HCT116 (cell line): ENCODE data around the gene KLHL33. TPM values are rescaled to one million over a fixed set of nuclear protein-coding genes. Genes with fewer than 3 reads are reported as not detected.

Experiments
- ATAC-seq: fragments of 200-7000 bp; cut with Tn5 transposase; 2 replicates; pipeline ENCODE4 v1.9.1; 2020; ENCODE audit warnings: mild to moderate bottlenecking, moderate library complexity
- BruUV-seq: library from RNA; stranded (reverse); fragments of 400-500 nt; replicated peaks from 2 replicates; lab custom pipeline; 2021; lab: Mats Ljungman, UMichigan
- CTCF ChIA-PET: fragments of 300-600 bp; sonication (Branson Sonifier 250); formaldehyde crosslinking; loops from one replicate; lab custom pipeline; 2021; ENCODE audit warnings: antibody characterized with exemption; lab: Charles Lee
- POLR2A ChIA-PET: fragments of 300-600, 350-600 bp; sonication (Branson Sonifier 250); formaldehyde crosslinking; loops from one replicate; lab custom pipeline; 2021; ENCODE audit warnings: antibody characterized with exemption; lab: Charles Lee
- RAD21 ChIA-PET, 2 experiments: fragments of 300-600 bp; sonication (Branson Sonifier 250); formaldehyde crosslinking; loops; one replicate each; lab custom pipeline; 2023; ENCODE audit warnings: low total read pairs in 2 of 2; ENCODE audit not compliant: uncharacterized antibody in 2 of 2, unreplicated experiment in 2 of 2, low non-redundant PET in 1 of 2; lab: Charles Lee
- DNase-seq: peaks from one replicate; pipeline ENCODE4 v3.0.0-alpha.2; 2010; ENCODE audit warnings: low read depth, low spot score
- H2AFZ ChIP-seq: fragments of 200-600 bp; shearing (Covaris generic), sonication (generic); 2 replicates; pipeline ENCODE4 v1.6.1; 2017; ENCODE audit warnings: low read depth, mixed run types, mixed read lengths, antibody characterized with exemption, low read length; ENCODE audit not compliant: poor library complexity, severe bottlenecking
- H3K27ac ChIP-seq: 2 replicates; pipeline ENCODE4 v1.5.1; 2012; ENCODE audit warnings: low read depth, low read length
- H3K27me3 ChIP-seq: fragments of 200-600 bp; sonication (generic); 2 replicates; pipeline ENCODE4 v1.6.1; 2016; ENCODE audit warnings: mixed run types, low read length, mixed read lengths; ENCODE audit not compliant: insufficient read depth
- H3K36me3 ChIP-seq, 2 experiments: fragments of 200-500 bp in 1 of 2; fragments of 200-600 bp in 1 of 2; sonication (Bioruptor generic) in 1 of 2; sonication (generic) in 1 of 2; 2 replicates each; pipeline versions ENCODE4 v1.5.1 to v1.6.1; 2014 to 2016; ENCODE audit warnings: low read length in 2 of 2, inconsistent platforms in 1 of 2, mixed read lengths in 1 of 2, mixed run types in 1 of 2; ENCODE audit not compliant: insufficient read depth in 2 of 2, control insufficient read depth in 1 of 2
- H3K4me1 ChIP-seq, 2 experiments: fragments of 200-600 bp in 1 of 2; sonication (generic) in 1 of 2; 2 replicates each; pipeline versions ENCODE4 v1.5.1 to v1.6.1; 2012 to 2017; ENCODE audit warnings: low read length in 2 of 2, inconsistent platforms in 1 of 2, mild to moderate bottlenecking in 1 of 2, mixed read lengths in 1 of 2, mixed run types in 1 of 2, moderate library complexity in 1 of 2; ENCODE audit not compliant: insufficient read depth in 2 of 2, control insufficient read depth in 1 of 2
- H3K4me2 ChIP-seq: fragments of 200-600 bp; sonication (generic); 2 replicates; pipeline ENCODE4 v1.6.1; 2017; ENCODE audit warnings: mixed run types, low read length, mixed read lengths
- H3K4me3 ChIP-seq, 2 experiments: fragments of 200-600 bp in 1 of 2; sonication (generic) in 1 of 2; replicated peaks in 1 of 2; 2 replicates each; pipeline ENCODE4 v1.5.1; 2011 to 2016; ENCODE audit warnings: low read length in 2 of 2, control low read depth in 1 of 2, low read depth in 1 of 2, mild to moderate bottlenecking in 1 of 2, mixed read lengths in 1 of 2, mixed run types in 1 of 2
- H3K79me2 ChIP-seq: fragments of 200-600 bp; sonication (generic); 2 replicates; pipeline ENCODE4 v1.6.1; 2017; ENCODE audit warnings: mild to moderate bottlenecking, mixed run types, low read length, moderate library complexity, mixed read lengths; ENCODE audit not compliant: insufficient read depth
- H3K9ac ChIP-seq: fragments of 200-600 bp; sonication (generic); 2 replicates; pipeline ENCODE4 v1.6.1; 2016; ENCODE audit warnings: low read length, mixed read lengths
- H3K9me2 ChIP-seq: fragments of 200-600 bp; sonication (generic), shearing (Covaris generic); 2 replicates; pipeline ENCODE4 v1.6.1; 2017; ENCODE audit warnings: mixed run types, mild to moderate bottlenecking, moderate library complexity; ENCODE audit not compliant: insufficient read depth
- H3K9me3 ChIP-seq, 2 experiments: fragments of 200-500 bp in 1 of 2; fragments of 200-600 bp in 1 of 2; sonication (Bioruptor generic) in 1 of 2; sonication (generic) in 1 of 2; 2 replicates each; pipeline ENCODE4 v1.6.1; 2014 to 2017; ENCODE audit warnings: low read length in 2 of 2, mixed read lengths in 2 of 2, inconsistent platforms in 1 of 2, low read depth in 1 of 2, mild to moderate bottlenecking in 1 of 2, mixed run types in 1 of 2, moderate library complexity in 1 of 2; ENCODE audit not compliant: control insufficient read depth in 1 of 2, insufficient read depth in 1 of 2
- H4K20me1 ChIP-seq: fragments of 200-600 bp; sonication (generic), shearing (Covaris generic); 2 replicates; pipeline ENCODE4 v1.6.1; 2017; ENCODE audit warnings: mixed run types, mild to moderate bottlenecking, moderate library complexity; ENCODE audit not compliant: insufficient read depth
- ELF1 ChIP-seq: IDR thresholded peaks from 2 replicates; pipeline ENCODE4 v1.6.1; 2012; ENCODE audit warnings: low read depth, borderline replicate concordance
- EZH2 ChIP-seq: fragments of 200-600 bp; sonication (generic); IDR thresholded peaks from 2 replicates; pipeline ENCODE4 v1.6.1; 2017; ENCODE audit warnings: antibody characterized with exemption, mixed run types
- FOSL1 ChIP-seq: IDR thresholded peaks from 2 replicates; pipeline ENCODE4 v1.6.1; 2012; ENCODE audit warnings: low read depth
- JUND ChIP-seq: IDR thresholded peaks from 2 replicates; pipeline ENCODE4 v1.6.1; 2012
- POLR2A ChIP-seq: IDR thresholded peaks from 2 replicates; pipeline ENCODE4 v1.7.0; 2011; ENCODE audit warnings: borderline replicate concordance; ENCODE audit not compliant: insufficient read depth, insufficient read length; ENCODE audit errors: extremely low read depth
- RAD21 ChIP-seq: IDR thresholded peaks from 2 replicates; pipeline ENCODE4 v1.6.1; 2012; ENCODE audit warnings: low read depth, mild to moderate bottlenecking
- SIN3A ChIP-seq: IDR thresholded peaks from 2 replicates; pipeline ENCODE4 v1.6.1; 2012; ENCODE audit warnings: low read depth
- SP1 ChIP-seq: IDR thresholded peaks from 2 replicates; pipeline ENCODE4 v1.6.1; 2012; ENCODE audit warnings: low read depth
- SRF ChIP-seq: IDR thresholded peaks from 2 replicates; pipeline ENCODE4 v1.6.1; 2012; ENCODE audit warnings: low read depth
- TCF7L2 ChIP-seq: IDR thresholded peaks from 2 replicates; pipeline ENCODE4 v1.7.0; 2011; ENCODE audit warnings: borderline replicate concordance, inconsistent platforms; ENCODE audit not compliant: insufficient read depth, insufficient read length; ENCODE audit errors: extremely low read depth
- YY1 ChIP-seq: IDR thresholded peaks from 2 replicates; pipeline ENCODE4 v1.6.1; 2011; ENCODE audit warnings: low read length, low read depth, moderate library complexity, mild to moderate bottlenecking; ENCODE audit not compliant: insufficient replicate concordance; ENCODE audit errors: extremely low read depth
- ZFX ChIP-seq: fragments of 450-650 bp; IDR thresholded peaks from 2 replicates; pipeline ENCODE4 v1.6.1; 2017
- ZNF274 ChIP-seq: fragments of 200-500 bp; sonication (Bioruptor generic); IDR thresholded peaks from 2 replicates; pipeline ENCODE4 v1.6.1; 2014; ENCODE audit warnings: mild to moderate bottlenecking, low read depth, low read length, inconsistent platforms
- intact Hi-C: fragments of 100-400 bp; cut with micrococcal nuclease; formaldehyde crosslinking; loops from 2 replicates; pipeline ENCODE4 v1.10.0; 2022
- total RNA-seq: library from RNA; stranded (reverse); gene quantifications from one replicate; pipeline ENCODE4 v1.2.1, GENCODE V29; 2021; ENCODE audit not compliant: unreplicated experiment
- TF ChIP-seq, protein P1 (sequence below), 3 experiments: fragments of 200-600 bp in 1 of 3; sonication (generic) in 1 of 3; IDR thresholded peaks in 2 of 3; conservative IDR thresholded peaks in 1 of 3; 2 replicates each; pipeline ENCODE4 v1.5.1; 2012 to 2017; ENCODE audit warnings: low read depth in 2 of 3, low read length in 2 of 3, antibody characterized with exemption in 1 of 3, borderline replicate concordance in 1 of 3, control low read depth in 1 of 3, mild to moderate bottlenecking in 1 of 3, mixed read lengths in 1 of 3, mixed run types in 1 of 3, moderate library complexity in 1 of 3; ENCODE audit not compliant: insufficient read depth in 1 of 3
- TF ChIP-seq, protein P2 (sequence below): IDR thresholded peaks from 2 replicates; pipeline ENCODE4 v1.6.1; 2012
- TF ChIP-seq, protein P3 (sequence below): IDR thresholded peaks from 2 replicates; pipeline ENCODE4 v1.6.1; 2012

KLHL33 gene
- total RNA-seq, 1 experiment from 2014 or later, result 0.05 TPM

DNA sequence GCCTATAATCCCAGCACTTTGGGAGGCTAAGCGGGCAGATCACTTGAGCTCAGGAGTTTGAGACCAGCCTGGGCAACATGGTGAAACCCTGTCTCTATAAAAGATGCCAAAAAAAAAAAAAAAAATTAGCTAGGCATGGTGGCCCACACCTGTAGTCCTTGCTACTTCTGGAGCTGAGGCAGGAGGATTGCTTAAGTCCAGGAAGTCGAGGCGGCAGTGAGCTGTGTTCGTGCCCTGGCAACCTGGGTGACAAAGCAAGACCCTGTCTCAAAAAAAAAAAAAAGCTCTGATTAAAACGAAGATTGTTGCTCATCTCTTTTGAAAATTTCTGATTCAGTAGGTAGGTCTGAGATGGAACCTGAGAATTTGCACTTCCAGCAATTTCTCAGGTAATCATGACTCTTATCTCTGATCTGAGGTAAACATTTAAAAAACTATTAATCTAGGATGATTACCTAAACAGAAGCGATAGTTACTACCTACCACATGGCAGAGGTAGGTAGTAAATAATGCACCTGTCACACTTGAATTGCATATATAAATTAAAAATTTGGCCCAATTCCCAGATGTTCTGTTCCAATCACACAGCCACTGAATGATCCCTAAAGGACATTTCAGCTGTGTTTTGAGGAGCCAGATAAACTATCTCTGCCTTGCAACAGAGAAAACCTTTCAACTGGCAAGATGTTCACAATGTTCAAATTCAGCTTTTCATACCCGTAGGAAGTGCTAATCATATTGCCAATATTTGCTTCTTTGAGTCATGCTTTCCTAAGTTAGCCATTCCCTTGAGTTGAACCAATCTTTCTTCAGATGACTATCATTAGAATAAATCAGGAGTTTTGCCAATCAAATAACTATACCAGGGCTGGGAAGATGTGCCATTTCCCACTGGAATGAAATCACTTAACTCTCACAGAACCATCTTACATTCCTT is 18.4 kb downstream of the KLHL33 start:
- no peak overlapping the region for H3K4me3 ChIP-seq
- no peaks in the 10 kb centered on the region for H3K36me3 ChIP-seq
- BruUV-seq, result no TSS peak
- CTCF ChIA-PET, result interaction anchor here (1.2 kb wide), 1 partner anchor 12 kb away, joined by 3 read pairs; no protein-coding TSS in a partner anchor
- no peak overlapping the region for H3K27ac ChIP-seq
- no peaks in the 10 kb centered on the region for H3K9me2 ChIP-seq
- H3K4me1 ChIP-seq, result peaks cover 8 to 23% of the 10 kb centered on the region in 2 experiments; a peak in 3 of 4 replicates
- intact Hi-C loops, result no loop called here
- H3K27me3 ChIP-seq, result no peaks in the 10 kb centered on the region
- TF ChIP-seq SP1, result no peak
- no peak for TF ChIP-seq FOSL1
- TF ChIP-seq TCF7L2, result no peak
- TF ChIP-seq, protein P1, sequence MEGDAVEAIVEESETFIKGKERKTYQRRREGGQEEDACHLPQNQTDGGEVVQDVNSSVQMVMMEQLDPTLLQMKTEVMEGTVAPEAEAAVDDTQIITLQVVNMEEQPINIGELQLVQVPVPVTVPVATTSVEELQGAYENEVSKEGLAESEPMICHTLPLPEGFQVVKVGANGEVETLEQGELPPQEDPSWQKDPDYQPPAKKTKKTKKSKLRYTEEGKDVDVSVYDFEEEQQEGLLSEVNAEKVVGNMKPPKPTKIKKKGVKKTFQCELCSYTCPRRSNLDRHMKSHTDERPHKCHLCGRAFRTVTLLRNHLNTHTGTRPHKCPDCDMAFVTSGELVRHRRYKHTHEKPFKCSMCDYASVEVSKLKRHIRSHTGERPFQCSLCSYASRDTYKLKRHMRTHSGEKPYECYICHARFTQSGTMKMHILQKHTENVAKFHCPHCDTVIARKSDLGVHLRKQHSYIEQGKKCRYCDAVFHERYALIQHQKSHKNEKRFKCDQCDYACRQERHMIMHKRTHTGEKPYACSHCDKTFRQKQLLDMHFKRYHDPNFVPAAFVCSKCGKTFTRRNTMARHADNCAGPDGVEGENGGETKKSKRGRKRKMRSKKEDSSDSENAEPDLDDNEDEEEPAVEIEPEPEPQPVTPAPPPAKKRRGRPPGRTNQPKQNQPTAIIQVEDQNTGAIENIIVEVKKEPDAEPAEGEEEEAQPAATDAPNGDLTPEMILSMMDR (IDR thresholded peaks at IDR 0.05 in 2 of 3, conservative IDR thresholded peaks at IDR 0.05 in 1 of 3; ENCODE audit: borderline replicate concordance in 1 of 3, insufficient read depth in 1 of 3, low read depth in 2 of 3, low read length in 2 of 3), result no peak
- TF ChIP-seq EZH2, result no peak
- TF ChIP-seq ZNF274, result no peak
- TF ChIP-seq YY1, result no peak
- TF ChIP-seq ELF1, result no peak
- TF ChIP-seq ZFX, result no peak
- TF ChIP-seq, protein P2, sequence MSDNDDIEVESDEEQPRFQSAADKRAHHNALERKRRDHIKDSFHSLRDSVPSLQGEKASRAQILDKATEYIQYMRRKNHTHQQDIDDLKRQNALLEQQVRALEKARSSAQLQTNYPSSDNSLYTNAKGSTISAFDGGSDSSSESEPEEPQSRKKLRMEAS, result no peak
- TF ChIP-seq, protein P3, sequence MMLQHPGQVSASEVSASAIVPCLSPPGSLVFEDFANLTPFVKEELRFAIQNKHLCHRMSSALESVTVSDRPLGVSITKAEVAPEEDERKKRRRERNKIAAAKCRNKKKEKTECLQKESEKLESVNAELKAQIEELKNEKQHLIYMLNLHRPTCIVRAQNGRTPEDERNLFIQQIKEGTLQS, result no peak
- no peak for TF ChIP-seq JUND
- TF ChIP-seq RAD21, result no peak
- TF ChIP-seq POLR2A, result no peak
- no peak for TF ChIP-seq SIN3A
- no peak for TF ChIP-seq SRF
- POLR2A ChIA-PET, result interaction anchor here (0.7 kb wide), 2 partner anchors 71 to 74 kb away, joined by 3 read pairs; partner anchors contain the start of gene PARP2
- H3K9me3 ChIP-seq, result no peaks in the 10 kb centered on the region
- DNase-seq (no peak), ATAC-seq (no peak)
- no peak overlapping the region for H3K4me2 ChIP-seq
- no peak overlapping the region for H2AFZ ChIP-seq
- H3K9ac ChIP-seq, result no peak overlapping the region
- peaks cover 3% of the 10 kb centered on the region; the same call in 1 of the 2 replicates for H3K79me2 ChIP-seq
- no peaks in the 10 kb centered on the region for H4K20me1 ChIP-seq
- RAD21 ChIA-PET, result interaction anchor here in 1 of 2 experiments (0.6 kb wide), 1 partner anchor 74 kb away, joined by 6 read pairs; the partner anchor contains the start of gene PARP2
